ENCODE measurements around the gene SPATA7. TPM values are rescaled to one million over a fixed set of nuclear protein-coding genes. Genes with fewer than 3 reads are reported as not detected.

The SPATA7 gene
- total RNA-seq, 1 experiment from 2014 or later: 5.3 TPM

- Histone ChIP-seq H3K4ac (ENCODE audit: low read depth, low read length) (no peak overlapping the region), H2BK5ac (ENCODE audit: insufficient read length, low read length) (no peak overlapping the region), H3K27me3 (ENCODE audit: insufficient read depth, low read length) (no peaks in the 10 kb centered on the region), H2AK5ac (ENCODE audit: insufficient read length, low read length) (no peak overlapping the region), H3T11ph (ENCODE audit: low read length) (no peak overlapping the region), H3K27ac (ENCODE audit: insufficient read length, low read depth, low read length) (no peak overlapping the region), H3K18ac (ENCODE audit: insufficient read length, low read depth, low read length) (no peak overlapping the region), H3K4me2 (ENCODE audit: insufficient read depth, insufficient read length, low read length) (no peak overlapping the region), H4K91ac (ENCODE audit: insufficient read length, low read depth, low read length) (no peak overlapping the region), H3K79me2 (ENCODE audit: insufficient read depth, low read length) (0 out of 2 replicates have a peak, but pooled peaks cover 2% of the 10 kb centered on the region), H3K56ac (ENCODE audit: insufficient read length, low read depth, low read length) (no peak overlapping the region), H2BK20ac (ENCODE audit: low read depth, low read length, poor library complexity, severe bottlenecking) (no peak overlapping the region), H3K9ac (ENCODE audit: extremely low read depth, insufficient read length, low read length) (no peak overlapping the region), H2BK12ac (ENCODE audit: insufficient read length, low read depth, low read length) (no peak overlapping the region), H2BK15ac (ENCODE audit: low read depth, low read length) (no peak overlapping the region), H3K14ac (ENCODE audit: insufficient read depth, low read length) (no peak overlapping the region), H2BK120ac (ENCODE audit: low read depth, low read length, poor library complexity, severe bottlenecking) (no peak overlapping the region), H2AFZ (ENCODE audit: low read length) (no peak overlapping the region), H4K5ac (ENCODE audit: insufficient read length, low read depth, low read length) (no peak overlapping the region), H3K79me1 (ENCODE audit: insufficient read depth, low read depth, low read length, poor library complexity, severe bottlenecking) (no peaks in the 10 kb centered on the region), H3K9me3 (ENCODE audit: control insufficient read depth, low read depth, low read length) (no peaks in the 10 kb centered on the region), H3K23me2 (ENCODE audit: insufficient read length, low read depth, low read length, poor library complexity, severe bottlenecking) (no peaks in the 10 kb centered on the region), H3K23ac (ENCODE audit: insufficient read length, low read depth, low read length) (no peak overlapping the region), H4K8ac (replicated peaks; ENCODE audit: insufficient read length, low read depth, low read length) (no peak overlapping the region), H4K20me1 (ENCODE audit: control insufficient read depth, insufficient read depth, insufficient read length) (no peaks in the 10 kb centered on the region), H3K4me1 (ENCODE audit: insufficient read depth, low read length) (no peaks in the 10 kb centered on the region)
- no peaks in the 10 kb centered on the region for H3K27me3 Mint-ChIP-seq (ENCODE audit: low read depth)
- WGBS (ENCODE audit: extremely low coverage, insufficient read length, low lambda C conversion rate): no CpG with 5 or more reads among the region's 1 CpG
- H3K4me1 Mint-ChIP-seq: peaks cover 7% of the 10 kb centered on the region in 2 experiments
- H3K36me3 Mint-ChIP-seq (ENCODE audit: insufficient read depth in 1 of 3, low read depth in 3 of 3): peaks cover 13 to 66% (median 62%) of the 10 kb centered on the region in 3 experiments; a peak in 6 of 7 replicates
- no peak overlapping the region for H3K4me3 Mint-ChIP-seq
- no peak for TF ChIP-seq CTCF (conservative IDR thresholded peaks at IDR 0.05)
- no peak overlapping the region for H3K27ac Mint-ChIP-seq
- H3K9me3 Mint-ChIP-seq: no peaks in the 10 kb centered on the region
- no peak for DNase-seq
These were observed 88.3 kb downstream of the SPATA7 start for GRCh38 chr14:88473791-88474190.

Measured in H9 (cell line).